Heart right ventricle (tissue), 16 donors: ENCODE data around the gene TTBK1. TPM values are rescaled to one million over a fixed set of nuclear protein-coding genes. Genes with fewer than 3 reads are reported as not detected.

Experiments used
- ATAC-seq, 8 donors: fragments of 200-7000 bp; cut with Tn5 transposase; one replicate each; pipeline ENCODE4 v1.9.1; 2020; ENCODE audit warnings: mild to moderate bottlenecking in 8 of 8, moderate library complexity in 8 of 8, moderate number of reproducible peaks in 1 of 8
- DNase-seq, 2 donors: peaks; one replicate each; pipeline ENCODE4 v3.0.0-alpha.2; 2020
- H3K27ac ChIP-seq, 10 donors: fragments of 200-600 bp; sonication (generic) in 2 of 10; one replicate each; pipeline versions ENCODE4 v1.5.0 to v1.8.0; 2020 to 2022; ENCODE audit warnings: mild to moderate bottlenecking in 3 of 10
- H3K27me3 ChIP-seq, 7 donors: fragments of 200-600 bp; one replicate each; pipeline ENCODE4 v1.8.0; 2021 to 2022; ENCODE audit warnings: mild to moderate bottlenecking in 2 of 7
- H3K36me3 ChIP-seq, 9 donors: fragments of 200-600 bp; sonication (generic) in 1 of 9; one replicate each; pipeline versions ENCODE4 v1.5.0 to v1.8.0; 2020 to 2022; ENCODE audit warnings: mild to moderate bottlenecking in 2 of 9
- H3K4me1 ChIP-seq, 9 donors: fragments of 200-600 bp; sonication (generic) in 1 of 9; one replicate each; pipeline versions ENCODE4 v1.5.0 to v1.8.0; 2020 to 2022; ENCODE audit warnings: mild to moderate bottlenecking in 4 of 9
- H3K4me3 ChIP-seq, 10 donors: fragments of 200-600 bp; sonication (generic) in 2 of 10; one replicate each; pipeline versions ENCODE4 v1.5.0 to v1.8.0; 2020 to 2022; ENCODE audit warnings: mild to moderate bottlenecking in 7 of 10, moderate library complexity in 2 of 10
- H3K9me3 ChIP-seq, 11 donors: fragments of 200-600 bp in 10 of 11; sonication (generic) in 2 of 11; one replicate each; pipeline versions ENCODE4 v1.5.0 to v1.8.0; 2013 to 2022; ENCODE audit warnings: mild to moderate bottlenecking in 2 of 11, control low read depth in 1 of 11, moderate library complexity in 1 of 11
- CTCF ChIP-seq, 9 donors: fragments of 200-600 bp; sonication (generic) in 2 of 9; IDR thresholded peaks; one replicate each; pipeline versions ENCODE4 v1.5.0 to v1.8.0; 2021 to 2022; ENCODE audit warnings: antibody characterized with exemption in 9 of 9, mild to moderate bottlenecking in 5 of 9, moderate library complexity in 1 of 9
- WGBS, 2 donors: extraction: QIAGEN DNeasy Blood & Tissue Kit; methylation state at CpG; one replicate each; pipeline ENCODE4 v1.1.7; 2013; ENCODE audit warnings: inconsistent platforms in 1 of 2; 5-methylcytosine and 5-hydroxymethylcytosine counted together
- intact Hi-C, 10 donors: fragments of 100-400 bp; cut with DNase I; formaldehyde crosslinking; loops; one replicate each; pipeline versions ENCODE4 v1.11.1 to v1.14.2; 2022
- polyA plus RNA-seq, 2 donors: library from polyadenylated mRNA; stranded (reverse); fragments of 200-250 nt; gene quantifications; one replicate each; pipeline ENCODE4 v1.2.3, GENCODE V29; 2013
- total RNA-seq, 10 donors: library from RNA; stranded (reverse); fragmentation: NEBNext Ultra II Directional in 3 of 10; extraction: Animal tissue kit (Norgen Biotek cat#: 25700) in 3 of 10; gene quantifications; one replicate each; pipeline versions ENCODE4 v1.2.1 to v1.2.4, GENCODE V29; 2021 to 2023
- donor health status: Arrhythmogenic right ventricular cardiomyopathy.
- donor health status: ischemic (EF 13 %, LVEDD 7.1; RV severe dilation, severe dysfunction).
- donor health status: healthy with polysubstance abuse.
- donor health status: DM: no; HTN: yes; CAD: no.
- donor health status: DM: no; HTN: no; CAD: no.
- donor health status: ischemic (EF 25% LVEDD 6.9; RV normal size, moderate dysfunction).
- donor health status: ischemic (EF 25% LVEDD 5.7; RV mildly dilated, moderate dysfunction).
- donor health status: healthy.
- donor health status: DM: yes; HTN: yes; CAD: no.
- donor health status: Ischemic cardiomyopathy.
- donor health status: ischemic (EF 35%, LVEDD 5.7; RV mildly dilated, moderate dysfunction).
- donor health status: nonischemic (EF 11% LVEDD 7.7; RV severe dilation, severe dysfunction).
- donor health status: DM: yes; HTN: yes; CAD: no.
- donor health status: PGD.
- donor health status: ischemic (EF 29% LVEDD 5.4; RV normal size, mild dysfunction).
- donor health status: nonischemic (EF 23%, LVEDD 6.1; RV moderate dilation, normal function).

Gene TTBK1
- total and polyA plus RNA-seq, 12 donors, result 0.04 to 0.69 (median 0.29) TPM

GRCh38 chr6:43269273-43270007 lies 26.2 kb downstream of the TTBK1 start:
- peak overlapping the region in 9 of 10 donors; percentile 1 to 46 (median 31) for H3K4me3 ChIP-seq
- DNase-seq (peak; percentile 25 to 48), ATAC-seq (peak; percentile 21 to 53 (median 42))
- 6% methylated on average over 43 to 44 of the region's 44 CpGs for WGBS, 2 donors
- peak overlapping the region in 9 of 10 donors; percentile 41 to 84 (median 73) for H3K27ac ChIP-seq
- no peaks in the 10 kb centered on the region for H3K9me3 ChIP-seq
- H3K36me3 ChIP-seq, result no peaks in the 10 kb centered on the region
- TF ChIP-seq CTCF (IDR thresholded peaks at IDR 0.05), result no peak
- H3K4me1 ChIP-seq, result peaks cover 6 to 37% (median 23%) of the 10 kb centered on the region in 9 donors
- peaks cover 0 to 51% (median 14%) of the 10 kb centered on the region in 7 donors for H3K27me3 ChIP-seq
- intact Hi-C loops, result loop anchor here in 7 of 10 donors (2.0 to 10.0 kb wide), 6 partner anchors 59 to 245 kb away; partner anchors contain the start of genes LRRC73 (in 1 of the 7), POLR1C (in 1 of the 7) and YIPF3 (in 1 of the 7)

DNA sequence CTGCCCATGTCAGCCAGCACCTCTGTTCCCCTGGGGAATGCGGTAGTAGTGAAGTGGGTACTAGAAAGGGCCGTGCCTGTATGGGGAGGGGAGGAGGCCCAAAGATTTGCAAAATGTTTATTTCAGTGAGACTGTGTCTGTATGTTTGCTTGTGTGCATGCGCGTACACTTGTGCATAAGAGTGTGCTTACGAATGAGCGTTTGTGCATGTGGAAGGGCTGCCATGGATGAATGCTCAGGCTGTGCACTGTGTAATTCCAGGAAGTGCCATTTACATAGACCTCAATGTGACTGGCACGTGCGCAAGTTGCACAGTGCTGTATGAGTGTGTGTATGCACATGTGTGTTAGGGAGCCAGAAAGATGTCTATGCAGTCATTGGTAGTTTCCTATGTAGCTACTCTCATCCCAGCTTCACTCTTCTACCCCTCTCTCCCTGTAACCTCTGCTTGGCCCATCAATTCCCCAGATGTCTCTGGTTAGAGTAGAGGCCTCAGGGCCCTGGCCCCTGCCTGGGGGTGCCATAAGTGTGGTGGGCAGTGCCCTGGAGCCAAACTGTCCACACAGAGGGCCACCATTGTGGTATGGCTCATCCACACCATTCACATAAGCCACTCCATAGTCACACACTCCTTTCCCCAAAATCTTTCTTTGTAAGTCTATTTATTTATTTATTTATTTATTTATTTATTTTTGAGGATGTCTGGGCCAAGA lies 28.0 kb downstream of the TTBK1 start:
- ATAC-seq, result no peak
- H3K9me3 ChIP-seq, result no peaks in the 10 kb centered on the region
- TF ChIP-seq CTCF (IDR thresholded peaks at IDR 0.05), result no peak
- H3K4me3 ChIP-seq, result no peak overlapping the region
- DNase-seq, result no peak
- intact Hi-C loops, result loop anchor here in 1 of 10 donors (10.0 kb wide), 1 partner anchor 64 kb away; no protein-coding TSS in a partner anchor
- H3K27me3 ChIP-seq, result peaks cover 3 to 69% (median 29%) of the 10 kb centered on the region in 7 donors
- 84 to 85% methylated on average over 8 of the region's 8 CpGs for WGBS, 2 donors
- H3K36me3 ChIP-seq, result no peaks in the 10 kb centered on the region
- H3K27ac ChIP-seq, result peak overlapping the region in 2 of 10 donors; percentile 43 to 68
- H3K4me1 ChIP-seq, result peaks cover 8 to 50% (median 32%) of the 10 kb centered on the region in 9 donors

DNA sequence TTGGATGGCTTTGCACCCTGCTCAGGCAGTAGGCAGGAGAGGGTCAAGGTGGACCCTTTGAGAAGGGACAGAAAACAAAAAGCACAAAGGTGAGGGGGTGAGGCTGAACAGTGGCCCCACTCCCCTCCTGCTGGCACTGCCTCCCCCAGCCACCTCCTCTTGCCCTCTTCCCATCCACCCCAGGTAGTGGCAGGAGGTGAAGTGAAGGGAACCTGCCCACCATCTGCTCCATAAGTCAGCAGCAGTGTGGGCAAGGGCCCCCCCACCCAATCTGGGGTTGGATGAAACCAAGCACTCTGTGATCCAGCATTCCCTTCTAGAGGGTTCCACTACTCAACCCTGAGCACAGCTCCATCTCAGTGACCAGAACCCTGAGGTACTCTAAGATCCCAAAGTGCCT lies 28.7 kb downstream of the TTBK1 start:
- no peak for TF ChIP-seq CTCF (IDR thresholded peaks at IDR 0.05)
- Histone ChIP-seq H3K9me3 (no peaks in the 10 kb centered on the region), H3K4me3 (no peak overlapping the region), H3K27ac (no peak overlapping the region), H3K36me3 (no peaks in the 10 kb centered on the region), H3K4me1 (peaks cover 8 to 52% (median 33%) of the 10 kb centered on the region in 9 donors), H3K27me3 (peaks cover 3 to 76% (median 34%) of the 10 kb centered on the region in 7 donors)
- ATAC-seq, result no peak
- no peak for DNase-seq
- intact Hi-C loops, result loop anchor here in 1 of 10 donors (10.0 kb wide), 1 partner anchor 63 kb away; no protein-coding TSS in a partner anchor

GRCh38 chr6:43273707-43274106 lies 30.4 kb downstream of the TTBK1 start:
- TF ChIP-seq CTCF (IDR thresholded peaks at IDR 0.05), result no peak
- no peak for ATAC-seq
- peaks cover 8 to 35% (median 21%) of the 10 kb centered on the region in 9 donors for H3K4me1 ChIP-seq
- no peak overlapping the region for H3K27ac ChIP-seq
- 72 to 75% methylated on average over 2 of the region's 2 CpGs for WGBS, 2 donors
- no peaks in the 10 kb centered on the region for H3K9me3 ChIP-seq
- H3K4me3 ChIP-seq, result no peak overlapping the region
- intact Hi-C loops, result loop anchor here in 1 of 10 donors (10.0 kb wide), 1 partner anchor 61 kb away; no protein-coding TSS in a partner anchor
- H3K36me3 ChIP-seq, result no peaks in the 10 kb centered on the region
- DNase-seq, result no peak
- peaks cover 3 to 71% (median 34%) of the 10 kb centered on the region in 7 donors for H3K27me3 ChIP-seq
